HG03097 (cell line): ENCODE data around the gene IL1RAP.
"Not testable (repeated sequence)": the region's sequence is repeated elsewhere in the genome, so short reads cannot be mapped to it uniquely, and the experiment has no call there.

ENCODE experiments used
- ATAC-seq: cut with Tn5 transposase; IDR thresholded peaks from one replicate; pipeline ENCODE4 v1.9.1; 2021; ENCODE audit not compliant: unreplicated experiment, low FRiP score

IL1RAP gene, protein sequence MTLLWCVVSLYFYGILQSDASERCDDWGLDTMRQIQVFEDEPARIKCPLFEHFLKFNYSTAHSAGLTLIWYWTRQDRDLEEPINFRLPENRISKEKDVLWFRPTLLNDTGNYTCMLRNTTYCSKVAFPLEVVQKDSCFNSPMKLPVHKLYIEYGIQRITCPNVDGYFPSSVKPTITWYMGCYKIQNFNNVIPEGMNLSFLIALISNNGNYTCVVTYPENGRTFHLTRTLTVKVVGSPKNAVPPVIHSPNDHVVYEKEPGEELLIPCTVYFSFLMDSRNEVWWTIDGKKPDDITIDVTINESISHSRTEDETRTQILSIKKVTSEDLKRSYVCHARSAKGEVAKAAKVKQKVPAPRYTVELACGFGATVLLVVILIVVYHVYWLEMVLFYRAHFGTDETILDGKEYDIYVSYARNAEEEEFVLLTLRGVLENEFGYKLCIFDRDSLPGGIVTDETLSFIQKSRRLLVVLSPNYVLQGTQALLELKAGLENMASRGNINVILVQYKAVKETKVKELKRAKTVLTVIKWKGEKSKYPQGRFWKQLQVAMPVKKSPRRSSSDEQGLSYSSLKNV

DNA sequence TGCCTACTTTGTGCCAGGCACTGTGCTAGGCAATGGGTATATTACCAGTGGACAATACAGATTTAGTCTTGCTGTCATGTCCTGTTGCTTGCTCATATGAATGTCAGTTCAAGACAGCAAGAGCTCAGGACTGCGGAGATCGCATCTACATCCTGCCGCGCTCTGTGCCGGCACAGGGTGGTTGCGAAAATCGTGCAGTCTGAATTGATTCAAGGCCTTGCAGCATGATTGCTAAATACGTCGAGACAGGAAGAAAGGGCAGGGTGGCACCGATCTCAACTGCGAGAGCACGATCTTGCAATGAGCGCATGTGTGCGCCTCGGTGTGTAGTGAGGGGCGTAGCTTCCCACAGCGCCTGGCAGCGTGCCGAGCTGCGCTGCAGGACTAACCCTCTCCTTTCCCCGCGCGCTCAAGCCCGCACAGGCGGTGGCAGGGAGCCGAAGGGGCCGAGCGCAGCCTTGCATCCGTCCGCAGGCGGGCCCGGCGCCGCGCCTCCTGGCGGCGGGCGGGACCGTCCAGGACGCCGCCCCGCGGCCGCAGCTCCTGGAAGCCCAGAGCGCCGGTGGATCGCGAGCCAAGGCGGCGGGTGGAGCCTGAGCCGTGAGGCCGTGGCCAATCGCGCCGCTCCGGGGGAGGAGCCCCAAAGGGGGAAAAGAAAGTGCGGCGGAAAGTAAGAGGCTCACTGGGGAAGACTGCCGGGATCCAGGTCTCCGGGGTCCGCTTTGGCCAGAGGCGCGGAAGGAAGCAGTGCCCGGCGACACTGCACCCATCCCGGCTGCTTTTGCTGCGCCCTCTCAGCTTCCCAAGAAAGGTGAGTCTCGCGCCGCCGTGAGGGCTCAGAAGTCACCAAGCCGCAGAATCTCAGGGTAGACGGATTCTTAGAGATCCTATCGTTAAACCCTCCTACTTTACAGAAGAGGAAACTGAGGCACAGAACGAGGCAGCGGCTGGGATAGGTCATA lies at the start of gene IL1RAP:
Gene IL1RAP (plus strand): TSS at position 677 of the 962 bp plus-strand sequence. CDS start 50,205 bp downstream, outside the sequence.
- ATAC-seq: peak; percentile 99

DNA sequence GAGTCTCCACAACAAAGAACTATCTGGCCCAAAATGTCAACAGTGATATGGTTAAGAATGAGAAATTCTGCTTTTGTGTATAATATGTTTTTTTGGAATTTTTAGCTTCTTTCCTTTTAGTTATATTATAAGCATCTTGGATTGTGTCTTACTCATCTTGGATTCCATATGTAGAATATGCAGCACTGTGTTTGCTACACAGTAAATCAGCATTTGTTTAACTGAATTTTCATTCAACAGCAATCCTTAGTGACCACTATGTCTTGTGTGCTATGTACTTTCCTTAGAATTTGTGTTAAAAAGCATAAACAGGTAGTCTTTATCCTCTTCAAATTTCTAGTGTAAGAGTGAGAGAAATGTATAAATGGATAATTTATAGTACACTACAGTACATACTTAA lies 46.0 kb upstream of the IL1RAP start:
- ATAC-seq: no peak

DNA sequence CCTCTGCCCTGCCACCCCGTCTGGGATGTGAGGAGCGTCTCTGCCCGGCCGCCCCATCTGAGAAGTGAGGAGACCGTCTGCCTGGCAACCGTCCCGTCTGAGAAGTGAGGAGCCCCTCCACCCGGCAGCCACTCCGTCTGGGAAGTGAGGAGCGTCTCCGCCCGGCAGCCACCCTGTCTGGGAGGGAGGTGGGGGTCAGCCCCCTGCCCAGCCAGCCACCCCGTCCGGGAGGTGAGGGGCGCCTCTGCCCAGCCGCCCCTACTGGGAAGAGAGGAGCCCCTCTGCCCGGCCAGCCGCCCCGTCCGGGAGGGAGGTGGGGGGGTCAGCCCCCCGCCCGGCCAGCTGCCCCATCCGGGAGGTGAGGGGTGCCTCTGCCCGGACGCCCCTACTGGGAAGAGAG lies 40.6 kb upstream of the IL1RAP start:
- ATAC-seq: not testable (repeated sequence)

DNA sequence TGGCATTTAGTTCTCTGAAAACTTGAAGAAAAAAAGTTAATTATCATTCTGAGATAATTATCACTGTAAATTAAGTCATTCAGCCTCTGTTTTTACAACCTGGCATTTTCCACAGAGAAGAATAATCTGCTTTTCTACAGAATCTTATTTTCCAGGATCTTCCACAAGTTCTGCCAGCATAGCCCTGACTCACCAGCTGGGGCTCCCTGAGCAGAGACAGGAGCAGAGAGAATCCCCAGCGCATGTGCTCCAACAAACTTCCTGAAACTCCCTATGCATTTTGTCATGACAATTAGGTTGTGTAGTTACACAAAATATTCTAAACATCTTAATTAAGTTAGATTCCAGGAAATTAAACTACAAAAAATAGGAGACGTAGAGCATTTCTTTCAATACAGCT lies 32.1 kb upstream of the IL1RAP start:
- ATAC-seq: no peak

DNA sequence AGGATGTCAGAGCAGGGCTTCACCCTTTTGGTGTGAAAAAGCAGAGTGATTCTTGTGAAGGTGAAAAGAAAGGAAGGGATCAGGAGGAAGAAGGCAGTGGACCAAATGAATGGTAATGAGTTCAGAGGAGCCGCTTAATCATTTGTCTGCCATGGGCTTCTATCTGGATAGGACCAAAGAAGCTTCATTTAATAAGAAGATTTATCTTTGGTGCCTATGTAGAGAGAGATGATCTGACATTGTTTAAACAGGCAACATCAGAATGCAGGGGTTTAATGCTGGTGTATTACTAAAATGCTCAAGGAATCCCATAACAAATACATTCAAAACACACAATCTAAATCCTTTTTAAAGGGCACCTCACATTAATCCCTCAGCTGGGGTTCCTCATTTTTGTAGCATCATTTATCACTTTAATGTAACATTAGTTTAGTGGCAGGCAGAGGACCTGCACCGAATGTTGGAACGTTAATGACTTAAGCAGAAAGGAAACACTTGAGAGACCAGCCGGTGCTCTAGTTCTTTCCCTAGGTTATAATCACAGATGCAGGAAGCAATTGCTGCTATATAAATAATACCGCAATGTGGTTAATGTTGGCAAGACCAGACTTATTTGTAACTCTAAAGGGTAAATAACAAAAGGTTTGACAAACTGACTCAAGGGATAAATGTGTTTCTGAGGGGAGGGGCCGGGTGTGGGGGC lies 27.9 kb upstream of the IL1RAP start:
- no peak for ATAC-seq

DNA sequence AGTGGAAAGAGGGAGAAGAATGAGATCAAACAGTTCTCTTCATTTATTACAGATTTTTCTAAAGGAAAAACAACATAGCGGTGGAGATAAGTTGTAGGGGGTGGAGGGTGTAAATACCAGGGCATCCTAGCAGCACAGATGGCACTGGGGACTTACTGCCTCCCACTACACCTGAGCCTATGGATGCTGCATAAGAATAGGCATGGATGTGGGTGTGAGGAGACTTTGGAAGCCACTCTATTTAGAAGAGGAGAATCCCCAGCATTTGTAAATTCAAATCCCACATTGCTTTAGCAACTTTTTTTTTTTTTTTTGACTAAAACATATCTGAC lies 27.4 kb upstream of the IL1RAP start:
- no peak for ATAC-seq

DNA sequence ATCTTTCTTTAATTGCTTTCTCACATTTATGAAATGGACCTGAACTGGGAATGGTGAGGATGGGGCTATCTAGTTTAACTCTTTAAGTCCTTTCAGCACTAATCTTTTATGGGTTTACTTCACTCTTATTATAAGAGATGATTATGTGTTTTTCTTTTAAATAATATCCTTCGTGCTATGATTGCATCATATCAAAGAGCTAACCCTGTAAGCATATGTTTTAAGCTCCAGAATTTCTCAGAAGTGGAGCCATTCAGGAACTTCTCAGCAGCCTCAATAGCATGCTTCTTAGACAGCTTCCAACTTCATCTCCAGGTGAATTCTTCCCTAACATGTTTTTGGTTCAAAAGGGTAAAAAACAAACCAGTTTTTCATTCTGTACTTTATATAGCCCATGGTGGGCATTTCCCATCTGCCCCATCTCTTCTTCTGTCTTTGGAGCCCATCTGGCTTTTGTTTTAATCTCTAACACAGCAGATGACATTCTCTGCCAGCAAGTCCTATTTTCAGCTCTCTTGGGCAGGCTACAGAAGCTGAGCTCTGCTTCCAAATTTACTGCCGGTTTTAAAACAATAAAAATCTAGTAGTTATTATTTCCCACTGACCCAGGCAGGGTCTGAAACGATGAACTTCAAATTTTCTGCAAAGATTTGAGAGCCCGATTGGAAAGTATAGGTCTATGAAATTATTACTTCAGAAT lies 26.8 kb upstream of the IL1RAP start:
- no peak for ATAC-seq

DNA sequence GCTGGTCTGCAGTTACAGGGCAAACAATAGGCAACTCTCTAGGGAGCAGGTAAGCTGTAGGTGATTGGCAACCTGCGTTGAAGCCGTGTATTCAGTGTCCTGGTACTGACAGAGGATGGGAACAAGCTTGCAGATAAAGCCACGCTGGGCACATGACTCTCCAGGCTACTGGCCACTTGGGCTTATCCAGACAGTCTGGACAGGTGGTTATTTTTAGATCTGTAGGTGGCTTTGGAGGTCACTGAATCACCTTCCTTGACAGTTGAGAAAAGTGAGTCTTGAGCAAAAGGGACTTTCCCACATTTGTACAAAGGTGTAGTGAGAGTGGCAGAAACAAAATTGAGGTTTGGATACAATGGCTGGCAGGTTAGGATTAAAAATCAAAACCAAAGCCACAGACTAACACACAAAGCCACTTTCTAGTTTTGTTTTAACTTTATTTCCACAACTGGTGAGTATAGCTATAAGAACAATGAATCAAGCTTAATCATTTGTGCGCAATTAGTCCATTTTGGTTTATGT lies 22.3 kb upstream of the IL1RAP start:
- ATAC-seq: no peak

DNA sequence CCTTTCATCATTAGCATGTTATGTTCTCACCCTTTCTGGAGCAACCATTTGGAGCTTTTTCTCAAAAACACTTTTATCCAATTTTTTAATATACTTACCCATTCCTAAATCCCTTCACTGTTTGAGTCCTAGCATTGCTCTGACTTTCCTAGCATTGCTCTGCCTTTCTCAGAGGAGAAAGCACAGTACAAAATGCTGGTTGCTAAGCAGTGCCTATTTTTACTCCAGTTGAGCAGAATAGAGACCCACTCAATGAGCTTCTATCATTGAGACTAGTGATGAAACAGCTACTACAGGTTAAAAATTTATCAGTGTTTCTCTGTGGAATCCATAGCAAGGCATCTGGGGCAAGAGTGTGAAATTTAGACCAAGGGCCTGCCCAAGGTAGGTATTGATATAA lies 21.8 kb upstream of the IL1RAP start:
- ATAC-seq: no peak

DNA sequence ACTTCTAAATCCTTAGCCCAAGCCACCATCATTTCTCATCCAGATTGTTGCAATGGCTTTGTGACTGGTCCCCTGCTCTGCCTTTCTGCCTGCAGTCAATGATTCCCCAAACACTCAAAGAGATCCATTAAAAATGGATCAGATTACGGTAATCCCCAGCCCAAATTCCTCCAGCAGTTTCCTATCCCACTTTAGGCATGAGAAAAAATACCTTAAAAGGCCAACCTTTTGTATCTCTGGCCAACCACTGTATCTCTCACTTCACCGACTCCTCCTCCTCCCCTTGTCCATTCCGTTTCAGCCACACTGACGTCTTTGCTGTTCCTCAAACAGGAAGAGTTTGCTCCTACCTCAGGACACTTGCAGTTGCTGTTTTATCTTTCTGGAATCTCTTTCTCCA lies 20.9 kb upstream of the IL1RAP start:
- ATAC-seq: no peak

DNA sequence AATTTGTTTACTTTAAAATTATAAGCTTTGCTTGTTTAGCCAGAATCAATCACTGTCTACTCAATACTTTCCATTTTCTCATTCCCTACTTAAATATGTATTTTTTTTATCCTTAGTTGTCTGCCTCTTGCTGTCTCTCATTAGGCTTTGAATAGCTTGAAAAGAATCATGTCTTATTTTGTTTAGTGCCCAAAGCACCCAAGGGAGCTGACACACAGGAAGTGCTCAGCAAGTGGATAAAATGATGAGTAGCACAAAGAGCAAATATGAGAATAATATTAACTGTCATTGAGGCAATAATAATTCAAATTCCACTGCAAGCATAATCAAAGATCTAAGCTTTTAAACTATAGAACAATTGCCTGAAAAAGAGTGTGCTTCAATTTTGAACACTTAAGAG lies 19.0 kb upstream of the IL1RAP start:
- ATAC-seq: no peak

DNA sequence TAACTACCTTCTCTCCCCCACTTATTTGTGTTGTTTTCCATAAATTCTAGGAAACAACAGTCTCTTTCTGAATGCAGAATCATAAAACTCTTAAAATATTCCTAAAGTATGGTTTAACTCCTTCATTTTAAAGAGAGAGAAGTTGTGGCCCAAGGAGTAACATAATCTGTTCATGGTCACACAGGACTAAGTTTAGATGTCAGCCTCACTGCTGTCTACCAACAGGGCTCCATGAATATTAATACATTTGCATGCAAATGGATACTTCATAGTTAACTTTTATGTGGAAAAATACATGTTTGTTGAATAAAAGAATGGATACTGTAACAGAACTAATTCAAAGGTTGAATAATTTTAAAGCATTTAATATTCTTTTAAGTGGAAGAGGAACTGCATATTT lies 18.5 kb upstream of the IL1RAP start:
- no peak for ATAC-seq

DNA sequence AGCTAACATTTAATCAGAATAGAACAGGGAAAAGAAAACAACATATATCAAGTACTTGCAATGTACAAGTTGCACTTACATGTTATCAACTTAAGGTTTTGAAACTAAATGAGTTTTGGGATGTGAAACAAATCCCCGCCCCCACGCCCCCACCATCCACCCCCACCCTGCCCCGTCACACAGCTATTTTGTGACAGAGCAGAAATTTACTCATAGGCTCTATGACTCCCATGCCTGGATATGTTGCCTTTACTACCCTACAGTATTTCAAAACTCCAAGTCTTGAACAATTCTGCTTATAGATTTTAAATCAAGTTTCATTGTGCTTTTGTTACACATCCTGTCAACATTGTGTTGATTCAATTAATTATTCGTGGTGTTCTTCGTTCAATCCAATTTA lies 18.1 kb upstream of the IL1RAP start:
- ATAC-seq: no peak

DNA sequence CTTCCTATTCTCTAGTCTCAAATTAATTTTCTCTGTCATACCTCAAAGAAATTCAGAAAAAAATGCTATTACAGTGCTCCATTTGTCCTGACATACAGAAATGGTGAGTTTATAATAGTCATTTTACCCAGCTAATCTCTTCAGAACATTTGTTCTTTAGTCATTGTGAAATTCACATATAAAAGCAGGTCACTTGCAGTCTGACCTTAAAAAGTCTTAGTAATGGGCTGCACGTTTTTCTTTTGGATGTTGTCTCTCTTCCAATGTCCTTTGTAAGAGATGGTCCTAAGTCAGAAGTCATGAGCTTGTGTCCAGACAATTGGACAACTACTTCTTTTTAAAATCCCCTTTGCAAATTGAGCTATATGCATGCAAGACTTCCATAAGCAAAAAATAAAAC lies 17.0 kb upstream of the IL1RAP start:
- no peak for ATAC-seq

DNA sequence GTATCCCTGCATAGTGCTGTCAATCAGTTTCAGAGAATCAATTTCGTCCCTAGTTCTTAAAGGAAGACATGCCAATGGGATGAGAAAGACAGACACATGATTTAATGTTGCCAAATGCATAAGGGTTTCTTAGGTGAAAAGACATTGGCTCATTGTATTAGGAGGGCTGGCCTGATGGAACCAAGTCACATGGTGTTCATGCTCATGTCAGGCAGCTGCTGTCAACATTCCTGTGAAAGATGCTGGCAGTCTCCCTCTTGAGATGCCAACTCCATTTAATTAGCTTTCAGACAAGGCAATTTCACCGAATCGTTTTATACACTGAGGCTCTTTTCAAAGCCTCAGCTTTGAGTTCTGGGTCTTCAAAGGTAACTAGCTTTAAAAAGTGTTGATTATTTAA lies 16.1 kb upstream of the IL1RAP start:
- ATAC-seq: no peak

DNA sequence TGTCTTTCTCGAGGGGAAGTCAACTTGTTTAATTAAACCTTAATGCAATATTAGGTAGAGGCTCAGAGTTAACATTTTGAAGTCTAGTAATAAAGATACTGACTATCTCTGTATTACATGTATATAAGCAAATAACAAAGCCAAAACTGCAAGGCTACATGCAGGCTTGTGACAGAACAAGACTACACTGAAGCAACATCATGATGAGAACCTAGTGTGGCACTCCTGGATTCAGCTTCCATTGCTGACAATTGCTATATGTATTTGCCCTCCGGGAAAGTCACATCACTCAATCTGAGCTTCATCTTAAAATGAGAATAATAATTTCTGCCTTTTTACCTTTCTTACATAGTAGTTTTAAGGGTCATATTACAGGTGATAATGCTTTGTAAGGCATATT lies 15.6 kb upstream of the IL1RAP start:
- ATAC-seq: no peak

DNA sequence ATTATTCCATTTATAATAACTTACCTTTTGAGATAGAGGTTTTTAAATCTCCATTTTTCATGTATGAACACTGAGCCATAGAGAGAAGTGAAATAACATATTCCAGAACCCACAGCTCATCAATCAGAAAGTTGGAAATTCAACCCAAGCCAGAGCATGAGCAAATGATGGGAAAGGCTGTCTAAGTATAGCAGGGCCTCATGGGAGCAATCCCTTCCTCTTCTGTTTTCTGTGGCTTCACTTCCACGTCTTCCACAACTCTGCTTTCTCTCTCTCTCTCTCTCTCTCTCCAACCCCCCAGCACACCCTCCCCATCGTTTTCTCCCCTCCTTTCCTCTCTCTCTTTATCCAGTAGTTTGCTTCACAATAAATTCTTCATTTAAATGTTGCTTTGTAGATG lies 14.8 kb upstream of the IL1RAP start:
- no peak for ATAC-seq

DNA sequence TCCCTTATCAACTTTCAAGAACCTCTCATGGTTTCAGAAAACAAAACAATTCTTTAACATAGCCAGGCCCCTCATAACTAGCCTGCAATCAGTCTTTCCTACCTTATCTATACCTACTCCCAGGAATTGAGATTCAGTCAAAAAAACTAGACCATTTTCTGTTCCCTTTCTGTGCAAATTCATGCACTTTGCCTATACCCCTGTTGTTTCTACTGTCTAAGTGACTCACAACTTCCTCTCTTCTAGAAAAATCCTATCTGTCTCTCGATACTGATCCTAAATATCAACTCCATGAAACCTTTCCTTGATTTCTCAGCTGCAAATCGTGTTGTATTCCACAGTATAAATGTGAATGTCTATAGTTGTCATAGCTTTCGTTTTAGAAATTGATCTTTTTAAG lies 10.9 kb upstream of the IL1RAP start:
- no peak for ATAC-seq

DNA sequence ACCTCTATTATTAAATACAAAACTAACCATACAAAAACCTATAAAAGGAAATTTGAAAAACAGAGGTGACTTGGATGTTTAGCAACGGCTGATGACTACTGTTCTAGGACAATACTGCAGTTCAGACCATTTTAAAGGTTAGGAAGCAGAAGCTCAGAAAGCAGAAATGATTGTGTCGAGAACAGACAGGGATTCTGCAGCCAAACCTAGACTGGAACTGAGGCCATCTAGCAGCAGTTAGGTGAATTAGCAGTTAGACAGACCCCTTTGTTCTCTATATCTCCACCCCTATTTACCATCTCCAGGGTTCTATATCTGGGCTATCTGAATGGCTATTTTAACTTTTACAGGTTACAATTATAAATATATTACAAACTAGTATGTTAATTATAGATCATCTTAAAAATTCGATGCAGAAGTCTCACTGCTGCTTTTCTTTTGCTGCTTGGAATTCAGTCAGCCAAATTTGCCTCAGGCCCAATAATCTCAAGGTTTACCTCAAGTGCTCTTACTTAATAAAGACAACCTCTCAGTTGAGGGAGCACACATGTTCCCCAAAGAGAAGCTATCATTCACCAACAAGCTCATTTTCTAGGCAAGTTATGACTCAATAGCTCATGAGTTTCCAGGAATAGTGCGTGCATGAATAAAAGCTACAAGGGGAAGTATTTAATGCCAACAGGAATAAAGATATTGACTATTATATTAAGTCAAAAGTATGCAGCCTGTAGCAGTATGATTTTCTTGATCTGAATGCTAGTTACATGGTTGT lies 9.3 kb upstream of the IL1RAP start:
- no peak for ATAC-seq
